ENCODE results near the gene GGT1. TPM values are rescaled to one million over a fixed set of nuclear protein-coding genes. Genes with fewer than 3 reads are reported as not detected.

GGT1 gene
- polyA plus RNA-seq, 1 experiment, result 2.4 TPM

DNA sequence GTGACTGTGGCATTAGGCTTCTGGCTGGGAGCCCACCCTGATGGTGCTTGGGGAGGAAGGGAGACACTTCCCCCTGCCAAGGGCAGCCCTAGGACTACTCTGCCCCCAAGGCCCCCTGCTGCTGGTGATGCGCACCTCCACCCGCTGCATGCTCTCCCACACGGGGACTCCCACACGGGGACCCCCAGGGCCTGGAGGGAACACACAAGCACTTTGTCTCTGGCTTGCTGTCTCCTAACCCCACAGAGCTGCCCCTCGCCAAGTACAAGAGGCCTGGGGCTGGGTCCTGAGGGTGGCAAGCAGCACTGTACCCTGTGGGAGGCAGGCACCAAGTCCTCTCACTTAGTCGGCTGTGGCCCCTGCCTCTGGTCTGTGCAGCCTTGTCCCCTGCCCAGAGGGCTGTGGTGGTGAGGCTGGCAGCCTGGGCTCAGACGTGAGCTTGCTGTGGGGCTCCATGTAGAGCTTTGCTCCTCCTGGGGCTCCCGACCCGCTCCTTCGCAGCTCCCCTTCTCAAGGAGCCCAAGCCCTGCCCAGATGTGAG is 18.1 kb upstream of the GGT1 start:
- H3K27me3 ChIP-seq (ENCODE audit: control insufficient read depth, insufficient read depth, low read length), result no peaks in the 10 kb centered on the region
- POLR2A ChIA-PET, result no interaction called here
- TF ChIP-seq, protein P1, sequence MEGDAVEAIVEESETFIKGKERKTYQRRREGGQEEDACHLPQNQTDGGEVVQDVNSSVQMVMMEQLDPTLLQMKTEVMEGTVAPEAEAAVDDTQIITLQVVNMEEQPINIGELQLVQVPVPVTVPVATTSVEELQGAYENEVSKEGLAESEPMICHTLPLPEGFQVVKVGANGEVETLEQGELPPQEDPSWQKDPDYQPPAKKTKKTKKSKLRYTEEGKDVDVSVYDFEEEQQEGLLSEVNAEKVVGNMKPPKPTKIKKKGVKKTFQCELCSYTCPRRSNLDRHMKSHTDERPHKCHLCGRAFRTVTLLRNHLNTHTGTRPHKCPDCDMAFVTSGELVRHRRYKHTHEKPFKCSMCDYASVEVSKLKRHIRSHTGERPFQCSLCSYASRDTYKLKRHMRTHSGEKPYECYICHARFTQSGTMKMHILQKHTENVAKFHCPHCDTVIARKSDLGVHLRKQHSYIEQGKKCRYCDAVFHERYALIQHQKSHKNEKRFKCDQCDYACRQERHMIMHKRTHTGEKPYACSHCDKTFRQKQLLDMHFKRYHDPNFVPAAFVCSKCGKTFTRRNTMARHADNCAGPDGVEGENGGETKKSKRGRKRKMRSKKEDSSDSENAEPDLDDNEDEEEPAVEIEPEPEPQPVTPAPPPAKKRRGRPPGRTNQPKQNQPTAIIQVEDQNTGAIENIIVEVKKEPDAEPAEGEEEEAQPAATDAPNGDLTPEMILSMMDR (IDR thresholded peaks at IDR 0.05; ENCODE audit: insufficient read depth, low read depth, low read length), result no peak
- CTCF ChIA-PET, result no interaction called here
- no peak for DNase-seq (ENCODE audit: low read depth)
- peaks cover 6% of the 10 kb centered on the region for H3K36me3 ChIP-seq (ENCODE audit: control insufficient read depth, insufficient read depth, low read length)
- H3K4me3 ChIP-seq (ENCODE audit: low read depth, low read length), result no peak overlapping the region

DNA sequence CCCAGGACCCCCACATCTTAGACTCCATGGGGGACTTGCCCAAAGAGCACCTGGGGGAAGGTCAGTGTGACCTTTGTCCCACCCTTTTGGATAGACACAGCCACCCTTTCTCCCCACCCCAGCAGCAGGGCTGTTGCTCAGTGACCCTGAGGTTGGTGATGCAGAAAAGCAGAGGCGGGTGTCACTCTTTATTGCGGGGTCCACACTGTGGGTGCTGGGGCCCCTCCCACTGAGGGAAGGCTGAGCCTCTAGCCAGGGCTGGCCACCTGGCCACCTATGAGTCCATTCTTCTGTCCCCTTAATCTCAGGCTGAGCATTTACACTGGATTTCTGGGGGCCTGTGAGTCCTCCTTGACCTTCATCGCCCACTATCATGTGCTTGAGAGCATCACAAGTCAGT is 17.5 kb upstream of the GGT1 start:
- Histone ChIP-seq H3K36me3 (ENCODE audit: control insufficient read depth, insufficient read depth, low read length) (peaks cover 6% of the 10 kb centered on the region), H3K27me3 (ENCODE audit: control insufficient read depth, insufficient read depth, low read length) (no peaks in the 10 kb centered on the region), H3K4me3 (ENCODE audit: low read depth, low read length) (no peak overlapping the region)
- DNase-seq (ENCODE audit: low read depth), result no peak
- ChIA-PET CTCF (no interaction called here), POLR2A (no interaction called here)
- TF ChIP-seq, protein P1 (IDR thresholded peaks at IDR 0.05; ENCODE audit: insufficient read depth, low read depth, low read length), result no peak

DNA sequence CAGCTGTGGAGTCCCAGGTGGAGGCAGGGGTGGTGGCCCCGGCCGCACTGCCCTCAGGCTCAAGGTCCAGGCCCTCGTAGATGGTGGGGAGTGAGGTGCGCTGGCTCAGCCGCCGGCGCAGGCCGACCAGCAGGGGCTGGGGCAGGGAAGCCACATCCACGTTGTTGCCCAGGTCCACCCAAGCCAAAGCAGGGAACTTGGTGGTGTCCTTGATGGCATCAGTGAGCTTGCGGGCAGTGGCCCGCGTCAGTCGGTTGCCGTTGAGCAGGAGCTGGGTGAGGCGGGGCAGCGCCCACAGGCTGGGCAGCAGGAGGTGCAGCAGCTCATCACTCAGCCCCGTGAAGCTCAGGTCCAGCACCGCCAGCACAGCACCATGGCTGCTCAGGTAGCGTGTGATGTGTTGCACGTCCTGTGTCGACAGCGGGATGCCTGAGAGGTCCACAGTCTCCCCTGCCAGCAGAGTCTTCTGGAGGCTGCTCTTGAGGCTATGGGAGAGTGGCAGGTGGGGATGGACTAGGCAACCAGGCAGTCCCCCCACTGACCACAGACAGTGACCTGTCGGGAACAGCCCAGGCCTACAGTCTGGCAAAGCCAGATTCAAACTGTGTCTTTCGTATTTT is 17.0 kb upstream of the GGT1 start:
- ChIA-PET POLR2A (no interaction called here), CTCF (no interaction called here)
- TF ChIP-seq, protein P1 (IDR thresholded peaks at IDR 0.05; ENCODE audit: insufficient read depth, low read depth, low read length), result no peak
- Histone ChIP-seq H3K36me3 (ENCODE audit: control insufficient read depth, insufficient read depth, low read length) (peaks cover 6% of the 10 kb centered on the region), H3K4me3 (ENCODE audit: low read depth, low read length) (no peak overlapping the region), H3K27me3 (ENCODE audit: control insufficient read depth, insufficient read depth, low read length) (no peaks in the 10 kb centered on the region)
- DNase-seq (ENCODE audit: low read depth), result no peak

DNA sequence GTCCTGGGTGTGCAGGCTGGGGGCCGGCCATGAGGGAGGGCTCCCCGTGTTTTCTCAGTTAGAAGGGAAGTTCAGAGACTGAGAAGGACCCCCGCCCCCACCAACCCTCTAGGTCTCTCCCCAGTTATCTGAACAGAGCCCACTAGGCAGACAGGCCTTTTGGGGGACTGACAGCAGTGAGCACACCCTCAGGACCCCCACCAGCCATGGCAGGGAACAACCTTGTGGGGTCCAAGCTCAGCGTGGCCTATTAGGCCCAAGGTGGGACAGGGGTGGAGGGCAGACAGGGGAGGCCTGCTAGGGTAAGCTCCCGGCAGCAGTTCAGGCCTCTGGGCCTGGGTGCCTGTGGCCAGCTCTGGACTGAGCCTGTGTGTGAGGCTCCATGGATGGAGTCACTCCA is 15.7 kb upstream of the GGT1 start:
- no peaks in the 10 kb centered on the region for H3K27me3 ChIP-seq (ENCODE audit: control insufficient read depth, insufficient read depth, low read length)
- H3K4me3 ChIP-seq (ENCODE audit: low read depth, low read length), result no peak overlapping the region
- peaks cover 6% of the 10 kb centered on the region for H3K36me3 ChIP-seq (ENCODE audit: control insufficient read depth, insufficient read depth, low read length)
- TF ChIP-seq, protein P1 (IDR thresholded peaks at IDR 0.05; ENCODE audit: insufficient read depth, low read depth, low read length), result no peak
- no peak for DNase-seq (ENCODE audit: low read depth)
- ChIA-PET CTCF (no interaction called here), POLR2A (no interaction called here)

DNA sequence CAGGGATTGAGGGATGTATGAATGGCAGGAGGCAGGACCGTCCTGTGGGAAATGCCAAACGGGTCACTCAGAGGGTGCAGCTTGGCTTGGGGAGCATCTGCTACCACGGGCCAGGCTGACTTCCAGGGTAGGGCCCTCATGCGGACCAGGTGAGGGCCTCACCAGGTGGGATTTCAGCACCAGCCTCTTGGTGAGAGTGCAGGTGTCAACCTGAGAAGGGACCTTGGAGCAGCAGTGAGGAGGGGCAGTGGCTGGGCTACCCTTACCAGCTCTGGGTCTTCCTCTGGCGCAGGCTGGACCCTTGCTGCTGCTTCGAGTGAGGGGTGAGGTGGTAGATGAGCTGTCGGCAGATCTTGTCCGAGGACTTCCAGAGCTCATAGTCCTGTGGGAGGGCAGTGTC is 15.0 kb upstream of the GGT1 start:
- ChIA-PET POLR2A (no interaction called here), CTCF (no interaction called here)
- TF ChIP-seq, protein P1 (IDR thresholded peaks at IDR 0.05; ENCODE audit: insufficient read depth, low read depth, low read length), result no peak
- H3K27me3 ChIP-seq (ENCODE audit: control insufficient read depth, insufficient read depth, low read length), result no peaks in the 10 kb centered on the region
- DNase-seq (ENCODE audit: low read depth), result no peak
- H3K4me3 ChIP-seq (ENCODE audit: low read depth, low read length), result no peak overlapping the region
- peaks cover 6% of the 10 kb centered on the region for H3K36me3 ChIP-seq (ENCODE audit: control insufficient read depth, insufficient read depth, low read length)
